GM10847 (cell line): ENCODE data around the gene CALN1.
"Not testable (repeated sequence)": the region's sequence is repeated elsewhere in the genome, so short reads cannot be mapped to it uniquely, and the experiment has no call there.

Experiments
- POLR2A ChIP-seq: IDR thresholded peaks from 2 replicates; pipeline ENCODE4 v1.6.1; 2011; ENCODE audit not compliant: insufficient read length; ENCODE audit errors: extremely low read depth

CALN1 gene

GRCh38 chr7:72412121-72412618 is at the start of gene CALN1:
Gene CALN1 (minus strand): TSS chr7:72412338.
- not testable (repeated sequence) for TF ChIP-seq POLR2A

- no peak for TF ChIP-seq POLR2A
Measured at GRCh38 chr7:72453471-72453870, 41.3 kb upstream of the CALN1 start.

GRCh38 chr7:72447465-72448204 is 35.5 kb upstream of the CALN1 start:
- no peak for TF ChIP-seq POLR2A

DNA sequence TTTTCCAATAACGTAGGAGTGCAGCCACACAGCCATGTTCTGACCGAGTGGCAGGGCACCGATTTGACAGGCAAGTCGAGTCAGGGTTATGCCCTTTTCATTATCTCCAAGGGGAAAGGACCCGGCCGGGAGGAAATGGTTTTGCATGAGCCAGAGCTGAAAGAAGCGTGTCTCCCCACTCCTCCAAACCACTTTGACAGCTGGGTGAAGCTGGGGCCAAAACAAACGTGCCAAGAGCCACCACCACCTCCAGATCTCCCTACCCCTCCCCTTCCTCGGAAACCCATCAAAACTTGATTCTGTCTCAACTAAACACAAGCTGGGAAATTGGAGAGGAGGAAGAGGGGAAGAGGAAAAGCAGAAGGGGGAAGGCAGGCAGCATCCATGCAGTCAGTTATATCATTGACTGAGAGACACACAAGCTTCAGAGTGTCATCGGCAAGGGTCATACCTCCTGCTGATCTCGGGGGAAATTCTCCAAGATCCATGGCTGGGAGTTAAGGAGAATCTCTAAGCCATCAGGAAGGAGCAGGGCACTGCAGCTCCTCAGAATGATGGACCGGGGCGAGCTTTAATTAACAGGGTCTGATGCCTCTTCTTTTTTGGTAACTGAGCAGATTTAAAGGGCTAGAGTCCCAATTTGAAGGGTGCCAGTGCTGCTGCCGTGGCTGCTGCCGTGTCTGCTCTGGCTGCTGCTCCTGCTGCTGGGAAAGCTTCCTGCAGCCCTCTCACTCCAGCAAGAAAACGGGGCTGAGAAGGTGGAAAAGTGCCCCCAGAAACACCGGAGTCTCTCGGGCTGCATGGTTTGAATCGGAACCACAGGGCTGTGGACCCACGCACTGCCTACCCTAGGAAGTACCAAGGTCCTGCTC is 34.7 kb upstream of the CALN1 start:
- TF ChIP-seq POLR2A = no peak

DNA sequence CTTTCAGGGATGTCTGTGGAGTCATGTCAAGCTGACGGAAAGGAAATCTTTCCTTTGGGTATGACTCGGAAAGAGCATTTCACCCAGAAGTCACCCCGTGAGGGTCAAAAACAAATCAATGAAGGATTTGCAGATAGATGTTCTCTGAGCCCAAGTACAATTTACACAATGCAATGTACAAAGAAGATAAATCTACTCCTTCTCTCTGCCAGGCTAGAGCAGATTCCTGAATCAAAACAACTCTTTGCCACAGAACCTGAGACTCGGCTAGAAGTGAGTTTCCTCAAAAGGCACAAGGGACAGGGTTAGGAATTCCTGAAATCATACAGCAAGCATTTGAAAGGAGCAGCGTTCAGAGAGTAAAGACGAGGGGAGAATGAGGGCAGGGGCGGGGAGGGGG is 34.0 kb upstream of the CALN1 start:
- no peak for TF ChIP-seq POLR2A

DNA sequence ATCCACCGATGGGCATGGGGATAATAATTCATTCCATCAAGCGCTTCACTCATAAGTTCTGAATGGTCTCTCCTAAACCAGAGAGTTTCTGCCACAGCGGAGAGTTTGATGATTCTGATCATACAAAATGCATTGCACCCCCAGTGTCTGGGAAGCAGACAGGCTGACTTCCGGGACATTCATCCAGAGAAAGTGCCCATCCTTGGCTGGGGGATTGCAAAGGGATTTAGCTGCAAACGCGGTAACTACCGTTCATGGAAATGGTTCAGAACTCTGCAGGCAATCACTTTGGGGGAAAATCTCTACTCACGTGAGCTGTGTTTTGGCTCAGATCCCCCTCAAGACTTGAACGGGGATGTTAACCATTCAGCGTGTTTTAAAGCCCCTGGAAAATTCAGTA is 33.4 kb upstream of the CALN1 start:
- no peak for TF ChIP-seq POLR2A

- TF ChIP-seq POLR2A = no peak
Measured at GRCh38 chr7:72445075-72445474, 32.9 kb upstream of the CALN1 start.

- TF ChIP-seq POLR2A = no peak
Measured at GRCh38 chr7:72444026-72444776, 32.1 kb upstream of the CALN1 start.

- no peak for TF ChIP-seq POLR2A
Measured at GRCh38 chr7:72441791-72442190, 29.7 kb upstream of the CALN1 start.

DNA sequence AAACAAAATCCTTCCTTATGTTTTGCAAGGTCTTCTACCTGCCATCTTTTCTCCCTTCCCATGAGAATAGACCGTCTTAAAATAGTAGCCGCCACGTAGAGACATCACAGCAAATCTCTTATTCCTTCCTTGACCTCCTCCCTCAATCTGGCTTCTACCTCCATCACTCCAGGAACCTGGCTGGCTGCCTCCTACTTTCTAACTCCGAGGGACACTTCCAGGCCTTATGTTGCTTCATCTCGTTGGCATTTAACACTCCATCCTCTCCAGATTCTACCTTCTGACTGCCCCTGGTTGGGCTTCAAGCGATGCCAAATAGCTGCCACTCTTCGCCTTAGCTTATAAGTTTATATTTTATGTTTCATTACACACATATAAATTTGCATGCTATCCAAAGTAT is 26.4 kb upstream of the CALN1 start:
- TF ChIP-seq POLR2A = no peak

DNA sequence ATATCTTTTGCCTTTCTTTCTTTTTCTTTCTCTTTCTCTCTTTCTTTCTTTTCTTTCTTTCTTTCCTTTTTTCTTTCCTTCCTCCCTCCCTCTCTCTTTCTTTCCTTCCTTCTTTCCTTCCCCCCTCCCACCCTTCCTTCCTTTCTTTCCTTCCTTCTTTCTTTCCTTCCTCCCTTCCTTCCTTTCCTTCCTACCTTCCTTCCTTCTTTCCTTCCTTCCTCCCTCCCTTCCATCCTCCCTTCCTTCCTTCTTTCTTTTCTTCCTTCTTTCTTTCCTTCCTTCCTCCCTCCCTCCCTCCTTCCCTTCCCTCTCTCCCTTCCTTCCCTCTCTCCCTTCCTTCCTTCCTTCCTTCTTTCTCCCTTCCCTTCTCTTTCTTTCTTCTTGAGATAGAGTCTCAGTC is 25.5 kb upstream of the CALN1 start:
- no peak for TF ChIP-seq POLR2A

DNA sequence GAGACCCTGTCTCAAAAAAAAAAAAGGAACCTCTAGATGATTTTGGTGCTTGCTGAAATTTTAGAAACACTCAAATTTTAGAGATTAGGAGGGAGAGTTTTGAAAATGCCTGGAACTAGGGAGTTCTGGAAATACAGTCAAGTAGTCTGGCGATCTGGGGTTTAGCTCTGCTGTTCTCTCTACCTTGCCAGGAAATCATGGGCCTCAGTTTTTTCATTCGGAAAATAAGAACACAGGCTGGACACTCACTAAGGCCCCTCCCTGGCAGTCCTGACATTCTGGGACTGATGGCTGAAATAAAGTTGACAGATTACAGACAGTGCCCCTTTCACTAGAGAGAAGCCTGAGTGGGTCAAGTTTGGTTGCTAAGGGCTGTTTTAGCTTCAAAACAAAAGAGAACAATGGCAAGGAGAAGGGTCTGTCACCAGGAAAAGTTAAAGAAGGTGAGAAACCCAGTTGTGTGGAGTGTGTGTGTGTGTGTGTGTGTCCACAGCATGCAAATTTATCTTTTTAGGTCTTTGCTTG is 25.0 kb upstream of the CALN1 start:
- TF ChIP-seq POLR2A = no peak

DNA sequence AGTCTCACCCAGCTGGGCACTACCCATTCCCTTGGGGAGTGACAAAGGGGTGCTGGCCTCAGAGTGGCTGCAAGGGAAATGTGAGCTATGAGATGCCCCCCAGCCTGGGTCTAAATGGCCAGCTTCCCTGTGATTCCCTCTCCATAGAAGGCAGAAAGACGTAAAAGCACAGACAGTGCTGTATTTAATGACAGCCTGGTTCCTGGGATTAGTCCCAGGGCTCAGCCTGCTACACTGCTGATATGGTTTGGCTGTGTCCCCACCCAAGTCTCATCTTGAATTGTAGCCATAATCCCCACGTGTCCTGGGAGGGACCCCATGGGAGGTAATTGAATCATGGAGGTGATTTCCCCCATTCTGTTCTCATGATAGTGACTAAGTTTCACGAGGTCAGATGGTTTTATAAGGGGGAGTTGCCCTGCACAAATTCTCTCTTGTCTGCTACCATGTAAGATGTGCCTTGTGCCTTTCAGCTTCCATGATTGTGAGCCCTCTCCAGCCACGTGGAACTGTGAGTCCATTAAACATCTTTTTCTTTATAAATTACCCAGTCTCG is 23.9 kb upstream of the CALN1 start:
- TF ChIP-seq POLR2A = no peak

GRCh38 chr7:72435366-72435765 is 23.2 kb upstream of the CALN1 start:
- no peak for TF ChIP-seq POLR2A

- TF ChIP-seq POLR2A = no peak
Measured at GRCh38 chr7:72430531-72430930, 18.4 kb upstream of the CALN1 start.
